ENCODE results near the gene DNHD1. TPM values are rescaled to one million over a fixed set of nuclear protein-coding genes. Genes with fewer than 3 reads are reported as not detected.

The DNHD1 gene
- total RNA-seq, 1 donor from 2014 or later = 12.0 TPM

DNA sequence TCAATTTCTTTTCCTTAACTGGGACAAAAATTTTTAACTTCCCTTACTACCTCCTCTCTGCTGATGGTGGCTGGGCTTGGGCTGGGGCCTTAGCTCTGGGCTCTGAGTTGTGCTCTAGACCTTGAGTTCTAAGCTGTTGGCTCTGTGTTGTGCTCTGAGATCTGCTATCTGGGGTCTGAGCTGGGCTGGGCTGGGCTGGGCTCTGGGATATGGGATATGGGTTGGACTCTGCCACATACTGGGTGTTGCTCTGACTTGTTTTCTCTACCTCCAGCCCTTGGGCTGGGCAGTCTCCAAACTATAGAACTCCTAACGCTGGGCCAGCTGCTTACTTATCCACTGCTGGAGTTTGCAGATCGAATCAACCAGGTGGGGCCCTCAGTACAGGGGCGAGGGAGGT lies 41.9 kb downstream of the DNHD1 start:
- Histone ChIP-seq H3K4me1 (no peaks in the 10 kb centered on the region), H3K36me3 (peaks cover 9% of the 10 kb centered on the region), H3K27ac (no peak overlapping the region), H3K4me3 (no peak overlapping the region), H3K9me3 (no peaks in the 10 kb centered on the region), H3K27me3 (ENCODE audit: low read depth) (no peaks in the 10 kb centered on the region)
- intact Hi-C loops (cut with DNase I) = no loop called here
- TF ChIP-seq, protein P1, sequence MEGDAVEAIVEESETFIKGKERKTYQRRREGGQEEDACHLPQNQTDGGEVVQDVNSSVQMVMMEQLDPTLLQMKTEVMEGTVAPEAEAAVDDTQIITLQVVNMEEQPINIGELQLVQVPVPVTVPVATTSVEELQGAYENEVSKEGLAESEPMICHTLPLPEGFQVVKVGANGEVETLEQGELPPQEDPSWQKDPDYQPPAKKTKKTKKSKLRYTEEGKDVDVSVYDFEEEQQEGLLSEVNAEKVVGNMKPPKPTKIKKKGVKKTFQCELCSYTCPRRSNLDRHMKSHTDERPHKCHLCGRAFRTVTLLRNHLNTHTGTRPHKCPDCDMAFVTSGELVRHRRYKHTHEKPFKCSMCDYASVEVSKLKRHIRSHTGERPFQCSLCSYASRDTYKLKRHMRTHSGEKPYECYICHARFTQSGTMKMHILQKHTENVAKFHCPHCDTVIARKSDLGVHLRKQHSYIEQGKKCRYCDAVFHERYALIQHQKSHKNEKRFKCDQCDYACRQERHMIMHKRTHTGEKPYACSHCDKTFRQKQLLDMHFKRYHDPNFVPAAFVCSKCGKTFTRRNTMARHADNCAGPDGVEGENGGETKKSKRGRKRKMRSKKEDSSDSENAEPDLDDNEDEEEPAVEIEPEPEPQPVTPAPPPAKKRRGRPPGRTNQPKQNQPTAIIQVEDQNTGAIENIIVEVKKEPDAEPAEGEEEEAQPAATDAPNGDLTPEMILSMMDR (IDR thresholded peaks at IDR 0.05) = no peak
- DNase-seq (no peak), ATAC-seq (peak in 1 of 2 donors; percentile 19)

DNA sequence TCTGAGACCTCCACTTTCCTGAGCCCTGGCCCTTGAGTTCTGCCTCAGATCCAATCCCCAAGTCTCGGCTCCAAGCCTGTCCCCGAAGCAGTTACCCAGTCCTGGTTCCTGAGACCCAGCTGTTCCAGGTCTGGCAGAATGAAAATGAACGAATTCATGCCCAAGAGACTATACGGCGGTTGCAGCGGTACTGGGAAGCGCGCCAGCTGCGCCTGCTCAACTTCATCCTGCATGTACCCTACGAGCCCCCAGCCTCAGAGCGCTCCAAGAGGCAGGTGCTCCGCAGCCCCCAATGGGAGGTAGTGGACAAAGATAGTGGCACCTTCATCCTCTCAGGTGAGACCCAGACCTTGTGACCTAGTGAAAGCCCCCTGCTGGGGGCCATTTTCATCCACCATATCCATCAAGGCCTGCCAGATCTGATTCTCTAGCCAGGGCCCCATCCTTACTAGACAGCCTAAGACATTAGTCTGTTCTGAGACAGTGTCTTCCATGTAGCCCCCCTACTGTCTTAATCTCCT lies 42.7 kb downstream of the DNHD1 start:
- TF ChIP-seq, protein P1 (IDR thresholded peaks at IDR 0.05) = no peak
- H3K36me3 ChIP-seq = peaks cover under 1% of the 10 kb centered on the region
- H3K4me1 ChIP-seq = no peaks in the 10 kb centered on the region
- intact Hi-C loops (cut with DNase I) = no loop called here
- ATAC-seq (no peak), DNase-seq (no peak)
- no peak overlapping the region for H3K4me3 ChIP-seq
- H3K9me3 ChIP-seq = no peaks in the 10 kb centered on the region
- no peaks in the 10 kb centered on the region for H3K27me3 ChIP-seq (ENCODE audit: low read depth)
- H3K27ac ChIP-seq = no peak overlapping the region

DNA sequence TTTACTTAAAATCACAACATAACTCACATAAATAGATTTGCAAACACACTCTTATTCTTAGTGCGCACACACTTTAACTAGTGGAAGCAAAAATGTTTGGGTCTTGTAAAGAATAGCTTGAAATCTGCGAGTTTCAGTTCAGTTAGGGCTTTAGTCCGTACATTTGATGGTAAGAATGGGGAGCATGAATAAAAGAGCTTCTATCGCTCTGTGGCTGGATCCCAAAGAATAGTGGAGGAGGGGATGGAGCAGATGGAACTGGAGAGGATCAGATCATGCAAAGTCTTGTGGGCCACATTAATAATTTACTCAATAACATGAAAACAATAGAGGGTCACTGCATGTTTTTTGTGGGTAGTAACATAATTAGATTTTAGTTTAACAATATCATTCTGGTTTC lies 44.3 kb downstream of the DNHD1 start:
- TF ChIP-seq, protein P1 (IDR thresholded peaks at IDR 0.05) = no peak
- Histone ChIP-seq H3K27ac (no peak overlapping the region), H3K4me3 (no peak overlapping the region), H3K27me3 (ENCODE audit: low read depth) (no peaks in the 10 kb centered on the region), H3K36me3 (peaks cover 13% of the 10 kb centered on the region), H3K4me1 (no peaks in the 10 kb centered on the region), H3K9me3 (no peaks in the 10 kb centered on the region)
- DNase-seq = no peak
- no peak for ATAC-seq
- intact Hi-C loops (cut with DNase I) = no loop called here

DNA sequence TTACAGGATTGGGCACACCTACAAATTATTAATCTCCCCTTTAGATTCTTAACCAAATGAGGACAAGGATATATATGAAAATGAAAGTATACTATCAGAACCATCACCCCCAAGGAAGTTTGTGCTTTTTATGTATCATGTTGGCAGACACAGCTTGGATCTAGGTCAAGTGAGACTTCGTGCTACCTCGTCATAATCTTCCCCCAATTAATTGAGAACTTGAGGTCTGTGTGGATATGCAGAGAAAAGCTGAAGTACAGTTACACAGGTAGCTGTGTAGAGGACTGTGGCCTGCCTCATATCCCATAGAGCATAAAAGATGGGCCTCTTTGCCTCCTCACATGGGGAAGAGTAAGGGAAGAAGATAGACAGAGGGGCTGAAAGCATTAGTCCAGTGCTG lies 45.6 kb downstream of the DNHD1 start:
- H3K4me3 ChIP-seq = no peak overlapping the region
- peaks cover 24% of the 10 kb centered on the region for H3K36me3 ChIP-seq
- no peak for ATAC-seq
- H3K27me3 ChIP-seq (ENCODE audit: low read depth) = no peaks in the 10 kb centered on the region
- H3K9me3 ChIP-seq = no peaks in the 10 kb centered on the region
- intact Hi-C loops (cut with DNase I) = no loop called here
- TF ChIP-seq, protein P1 (IDR thresholded peaks at IDR 0.05) = no peak
- no peaks in the 10 kb centered on the region for H3K4me1 ChIP-seq
- no peak for DNase-seq
- H3K27ac ChIP-seq = no peak overlapping the region

DNA sequence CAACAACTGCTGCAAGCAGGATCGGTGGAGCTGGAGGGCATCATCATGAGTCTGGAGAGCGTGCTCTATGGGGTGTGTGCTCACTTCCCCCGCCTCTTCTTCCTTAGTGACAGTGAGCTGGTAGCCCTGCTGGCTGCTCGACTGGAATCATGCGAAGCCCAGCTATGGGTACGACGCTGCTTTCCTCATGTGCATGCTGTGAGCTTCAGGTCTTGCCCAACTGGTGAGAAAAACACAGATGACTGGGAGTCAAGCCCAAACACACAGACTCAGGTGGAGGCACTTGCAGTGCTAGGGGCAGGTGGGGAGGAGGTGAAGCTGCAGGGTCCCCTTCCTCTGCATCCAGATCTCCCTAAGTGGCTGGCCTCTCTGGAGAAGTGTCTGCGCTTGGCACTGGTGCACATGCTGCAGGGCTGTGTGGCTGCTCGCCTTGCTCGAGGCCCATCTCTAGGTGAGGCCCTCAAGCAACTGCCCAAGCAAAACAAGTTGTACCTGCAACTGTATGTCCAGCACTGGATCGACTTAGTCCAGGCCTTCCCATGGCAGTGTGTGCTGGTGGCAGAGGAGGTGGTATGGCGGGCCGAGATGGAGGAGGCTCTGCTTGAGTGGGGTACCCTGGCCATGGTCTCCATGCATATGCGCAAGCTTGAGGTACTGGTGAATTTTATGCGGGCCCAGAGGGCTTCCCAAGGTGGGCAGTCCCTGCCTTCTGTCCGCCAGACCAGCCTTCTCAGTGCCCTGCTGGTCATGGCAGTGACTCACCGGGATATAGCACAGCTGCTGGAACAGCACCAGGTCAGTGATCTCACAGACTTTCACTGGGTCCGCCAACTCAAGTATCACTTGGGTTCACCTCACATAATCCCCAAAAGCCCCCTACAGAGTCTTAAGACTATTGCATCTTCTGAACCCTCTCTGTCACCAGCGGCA lies 48.1 kb downstream of the DNHD1 start:
- no peak for DNase-seq
- Histone ChIP-seq H3K36me3 (peaks cover 24% of the 10 kb centered on the region), H3K4me1 (no peaks in the 10 kb centered on the region), H3K27ac (no peak overlapping the region), H3K9me3 (no peaks in the 10 kb centered on the region), H3K27me3 (ENCODE audit: low read depth) (no peaks in the 10 kb centered on the region), H3K4me3 (no peak overlapping the region)
- TF ChIP-seq, protein P1 (IDR thresholded peaks at IDR 0.05) = no peak
- intact Hi-C loops (cut with DNase I) = no loop called here
- no peak for ATAC-seq
